SK-N-SH (cell line): ENCODE data around the gene SLC5A2. TPM values are rescaled to one million over a fixed set of nuclear protein-coding genes. Genes with fewer than 3 reads are reported as not detected.
A peak's percentile ranks its signal among the peaks of the same experiment; 100 is the strongest.

Experiments
- CTCF ChIA-PET: fragments of 300-600, 350-600 bp; formaldehyde crosslinking; extraction: SDS; loops from one replicate; lab custom pipeline; 2021; lab: Yijun Ruan, JAX
- POLR2A ChIA-PET: fragments of 350-600 bp; sonication (Branson Sonifier 250); formaldehyde crosslinking; extraction: SDS; loops from one replicate; lab custom pipeline; 2020; ENCODE audit warnings: antibody characterized with exemption, inconsistent platforms; lab: Yijun Ruan, JAX
- DNase-seq: peaks from one replicate; pipeline ENCODE4 v3.0.0; 2012
- H2AFZ ChIP-seq: fragments of 200-600 bp; sonication (generic); 2 replicates; pipeline ENCODE4 v1.8.1; 2016; ENCODE audit warnings: antibody characterized with exemption, mild to moderate bottlenecking, low read depth
- H3F3A ChIP-seq: fragments of 200-600 bp; sonication (generic); replicated peaks from 2 replicates; pipeline ENCODE3; 2016; ENCODE audit warnings: antibody characterized with exemption, mild to moderate bottlenecking; ENCODE audit not compliant: insufficient read depth
- H3K27ac ChIP-seq, 2 experiments: fragments of 200-500 bp in 1 of 2; fragments of 200-600 bp in 1 of 2; sonication (Bioruptor generic) in 1 of 2; sonication (generic), shearing (Covaris generic) in 1 of 2; 2 replicates each; pipeline versions ENCODE4 v1.5.1 to v1.6.1; 2014 to 2016; ENCODE audit warnings: low read depth in 2 of 2, inconsistent platforms in 1 of 2, low read length in 1 of 2, mild to moderate bottlenecking in 1 of 2, mixed read lengths in 1 of 2
- H3K27me3 ChIP-seq: fragments of 200-600 bp; sonication (generic), shearing (Covaris generic); 2 replicates; pipeline ENCODE4 v1.6.1; 2016; ENCODE audit warnings: mixed run types; ENCODE audit not compliant: insufficient read depth
- H3K36me3 ChIP-seq, 2 experiments: fragments of 200-500 bp in 1 of 2; fragments of 200-600 bp in 1 of 2; sonication (Bioruptor generic) in 1 of 2; sonication (generic) in 1 of 2; replicated peaks in 1 of 2; 2 replicates each; pipeline versions ENCODE3 to v1.5.1; 2014 to 2016; ENCODE audit warnings: low read length in 1 of 2, mild to moderate bottlenecking in 1 of 2; ENCODE audit not compliant: insufficient read depth in 2 of 2, control insufficient read depth in 1 of 2
- H3K4me1 ChIP-seq, 2 experiments: fragments of 200-500 bp in 1 of 2; fragments of 200-600 bp in 1 of 2; sonication (Bioruptor generic) in 1 of 2; sonication (generic), shearing (Covaris generic) in 1 of 2; 2 replicates each; pipeline versions ENCODE4 v1.5.1 to v1.6.1; 2014 to 2016; ENCODE audit warnings: low read depth in 1 of 2, low read length in 1 of 2, mixed run types in 1 of 2; ENCODE audit not compliant: insufficient read depth in 2 of 2, control insufficient read depth in 1 of 2
- H3K4me2 ChIP-seq: fragments of 200-600 bp; sonication (generic), shearing (Covaris generic); 2 replicates; pipeline ENCODE4 v1.6.1; 2017; ENCODE audit warnings: mixed run types
- H3K4me3 ChIP-seq, 2 experiments: fragments of 200-500 bp in 1 of 2; fragments of 200-600 bp in 1 of 2; sonication (Bioruptor generic) in 1 of 2; sonication (generic), shearing (Covaris generic) in 1 of 2; 2 replicates each; pipeline versions ENCODE4 v1.5.1 to v1.8.1; 2014 to 2016; ENCODE audit warnings: low read depth in 2 of 2, inconsistent platforms in 1 of 2, low read length in 1 of 2, mild to moderate bottlenecking in 1 of 2, mixed read lengths in 1 of 2, moderate library complexity in 1 of 2
- H3K79me2 ChIP-seq: fragments of 200-600 bp; sonication (generic); 2 replicates; pipeline ENCODE4 v1.8.1; 2017; ENCODE audit warnings: mild to moderate bottlenecking; ENCODE audit not compliant: insufficient read depth
- H3K9ac ChIP-seq: fragments of 200-600 bp; sonication (generic); 2 replicates; pipeline ENCODE4 v1.6.1; 2017; ENCODE audit warnings: mixed run types
- H3K9me2 ChIP-seq: fragments of 200-600 bp; sonication (generic); 2 replicates; pipeline ENCODE4 v1.6.1; 2017; ENCODE audit warnings: mixed run types
- H3K9me3 ChIP-seq: fragments of 200-600 bp; sonication (generic); 2 replicates; pipeline ENCODE4 v1.6.1; 2017; ENCODE audit warnings: mixed run types, mild to moderate bottlenecking, moderate library complexity
- H4K20me1 ChIP-seq: fragments of 200-600 bp; sonication (generic); 2 replicates; pipeline ENCODE4 v1.6.1; 2017; ENCODE audit warnings: mild to moderate bottlenecking, mixed run types; ENCODE audit not compliant: insufficient read depth
- CTCF ChIP-seq: fragments of 200-600 bp; sonication (generic); IDR thresholded peaks from 2 replicates; pipeline ENCODE4 v1.6.1; 2017; ENCODE audit warnings: antibody characterized with exemption, mild to moderate bottlenecking, moderate library complexity
- FOXM1 ChIP-seq: IDR thresholded peaks from 2 replicates; pipeline ENCODE4 v1.4.0; 2012; ENCODE audit warnings: low read depth, mild to moderate bottlenecking
- IRF3 ChIP-seq: fragments of 150-350 bp; IDR thresholded peaks from 2 replicates; pipeline ENCODE4 v1.6.1; 2016; ENCODE audit warnings: mild to moderate bottlenecking, low read depth, low read length
- MXI1 ChIP-seq: IDR thresholded peaks from 2 replicates; pipeline ENCODE4 v1.6.1; 2012; ENCODE audit warnings: mild to moderate bottlenecking, low read depth, low read length, improper control_type of control experiment
- NFIC ChIP-seq: IDR thresholded peaks from 2 replicates; pipeline ENCODE4 v1.4.0; 2012; ENCODE audit warnings: borderline replicate concordance
- POLR2AphosphoS5 ChIP-seq: IDR thresholded peaks from 2 replicates; pipeline ENCODE4 v1.6.1; 2012; ENCODE audit warnings: low read depth, low read length
- RCOR1 ChIP-seq: fragments of 150-350 bp; IDR thresholded peaks from 2 replicates; pipeline ENCODE4 v1.6.1; 2017; ENCODE audit warnings: antibody characterized with exemption, low read length
- RFX5 ChIP-seq: IDR thresholded peaks from 2 replicates; pipeline ENCODE4 v1.6.1; 2012; ENCODE audit warnings: mild to moderate bottlenecking, improper control_type of control experiment, low read length
- SIN3A ChIP-seq: IDR thresholded peaks from 2 replicates; pipeline ENCODE4 v1.6.1; 2012; ENCODE audit warnings: low read depth, mild to moderate bottlenecking, low read length, moderate library complexity, borderline replicate concordance
- SMC3 ChIP-seq: IDR thresholded peaks from 2 replicates; pipeline ENCODE4 v1.6.1; 2012; ENCODE audit warnings: low read depth, low read length, improper control_type of control experiment
- TAF1 ChIP-seq: IDR thresholded peaks from 2 replicates; pipeline ENCODE4 v1.6.1; 2012; ENCODE audit warnings: low read depth, mild to moderate bottlenecking, low read length, moderate library complexity, borderline replicate concordance
- TEAD4 ChIP-seq: IDR thresholded peaks from 2 replicates; pipeline ENCODE4 v1.4.0; 2012; ENCODE audit warnings: mild to moderate bottlenecking, borderline replicate concordance; ENCODE audit not compliant: insufficient read depth
- ZBTB33 ChIP-seq: IDR thresholded peaks from 2 replicates; pipeline ENCODE4 v1.4.0; 2012; ENCODE audit warnings: low read depth, borderline replicate concordance
- WGBS: methylation state at CpG from one replicate; pipeline ENCODE4 v1.1.6; 2017; ENCODE audit warnings: low lambda C conversion rate; 5-methylcytosine and 5-hydroxymethylcytosine counted together
- polyA plus RNA-seq, 3 experiments: library from polyadenylated mRNA; depleted of rRNA; stranded (reverse); fragments of >200 nt; gene quantifications; 2 replicates each; pipeline ENCODE4 v1.2.3, GENCODE V29; 2012

The SLC5A2 gene
- polyA plus RNA-seq, 1 of the 3 experiments (the other 2 are of a cell fraction) = 0.31 TPM

- no peak overlapping the region for H2AFZ ChIP-seq
- H3K27ac ChIP-seq = peak overlapping the region; percentile 72 to 94
- H3K9me2 ChIP-seq = no peaks in the 10 kb centered on the region
- H3K4me1 ChIP-seq = peaks cover 0 to 12% of the 10 kb centered on the region in 2 experiments; a peak in 1 of 4 replicates
- WGBS = 10% methylated on average over 18 of the region's 20 CpGs
- peak overlapping the region; percentile 54 to 81 for H3K4me3 ChIP-seq
- DNase-seq = peak; percentile 98
- TF ChIP-seq MXI1 (no peak), RFX5 (0 out of 2 replicates have a peak, but pooled peaks have one; percentile 36), SIN3A (no peak), SMC3 (0 out of 2 replicates have a peak, but pooled peaks have one; percentile 4), POLR2AphosphoS5 (peak; percentile 28), IRF3 (peak; percentile 17; the same call in 1 of the 2 replicates), CTCF (peak; percentile 91), ZBTB33 (no peak), FOXM1 (peak; percentile 62), NFIC (peak; percentile 84), RCOR1 (peak; percentile 93), TEAD4 (no peak), TAF1 (0 out of 2 replicates have a peak, but pooled peaks have one; percentile 4)
- H3K9me3 ChIP-seq = no peaks in the 10 kb centered on the region
- ChIA-PET CTCF (interaction anchor here (0.6 to 5.7 kb wide), 10 partner anchors 10 to 314 kb away, joined by 3 to 68 read pairs (median 4); partner anchors contain the start of genes ARMC5, SLC5A2 and ZNF843), POLR2A (interaction anchor here (0.6 to 1.1 kb wide), 4 partner anchors 13 to 292 kb away, joined by 3 to 6 read pairs (median 4); partner anchors contain the start of genes ARMC5 and RUSF1)
- peak overlapping the region; percentile 97 for H3K9ac ChIP-seq
- H3K4me2 ChIP-seq = peak overlapping the region; percentile 75
- peaks cover 45% of the 10 kb centered on the region for H3K79me2 ChIP-seq
- H3K36me3 ChIP-seq = peaks cover 25 to 28% of the 10 kb centered on the region in 2 experiments
- peaks cover 30% of the 10 kb centered on the region for H3F3A ChIP-seq
- no peaks in the 10 kb centered on the region for H3K27me3 ChIP-seq
- H4K20me1 ChIP-seq = peaks cover 22% of the 10 kb centered on the region
Measured at GRCh38 chr16:31472709-31473203, 10.2 kb upstream of the SLC5A2 start.
